GM18907 (cell line): Measurements from ENCODE around the gene ARHGEF19.

ENCODE experiments used
- ATAC-seq: cut with Tn5 transposase; IDR thresholded peaks from one replicate; pipeline ENCODE4 v1.9.1; 2021; ENCODE audit warnings: mild to moderate bottlenecking, moderate library complexity; ENCODE audit not compliant: unreplicated experiment

The ARHGEF19 gene

DNA sequence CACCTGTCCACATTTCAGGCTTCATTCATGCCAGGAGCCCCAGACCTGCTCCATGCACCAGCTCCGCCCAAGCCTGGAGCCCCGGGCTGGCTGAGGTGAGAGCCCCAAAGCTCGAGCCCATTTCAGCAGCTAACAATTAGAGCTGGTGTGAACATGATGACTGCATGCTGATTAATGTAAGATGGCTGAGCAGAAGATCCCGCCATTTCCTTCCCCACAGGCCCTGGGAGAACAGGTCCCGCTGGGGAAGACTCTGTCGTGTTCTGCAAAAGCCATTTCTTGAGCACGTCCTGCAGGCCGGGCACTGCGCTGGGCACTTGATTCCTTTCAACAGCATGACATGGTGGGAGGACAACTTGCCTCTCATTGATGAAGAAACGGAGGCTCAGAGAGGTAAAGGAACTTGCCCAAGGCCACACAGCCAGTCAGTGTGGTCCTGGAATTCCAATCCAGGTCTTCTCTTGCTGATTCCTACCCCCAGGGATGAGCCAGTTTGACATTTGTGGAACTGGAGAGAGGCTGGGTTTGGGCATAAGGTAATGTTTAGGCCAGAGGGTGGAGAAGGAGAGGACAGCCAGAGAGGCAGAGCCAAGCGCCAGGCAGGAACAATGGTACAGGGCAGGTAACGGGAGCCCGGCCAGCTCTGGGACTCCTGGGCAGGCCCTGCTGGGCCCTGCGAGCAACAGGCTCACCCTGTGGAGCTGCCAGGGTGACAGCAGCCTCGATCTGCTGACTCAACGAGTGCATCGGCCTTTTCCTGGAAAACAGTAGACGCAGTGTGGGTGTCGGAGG is 28.5 kb downstream of the ARHGEF19 start:
- ATAC-seq = no peak

DNA sequence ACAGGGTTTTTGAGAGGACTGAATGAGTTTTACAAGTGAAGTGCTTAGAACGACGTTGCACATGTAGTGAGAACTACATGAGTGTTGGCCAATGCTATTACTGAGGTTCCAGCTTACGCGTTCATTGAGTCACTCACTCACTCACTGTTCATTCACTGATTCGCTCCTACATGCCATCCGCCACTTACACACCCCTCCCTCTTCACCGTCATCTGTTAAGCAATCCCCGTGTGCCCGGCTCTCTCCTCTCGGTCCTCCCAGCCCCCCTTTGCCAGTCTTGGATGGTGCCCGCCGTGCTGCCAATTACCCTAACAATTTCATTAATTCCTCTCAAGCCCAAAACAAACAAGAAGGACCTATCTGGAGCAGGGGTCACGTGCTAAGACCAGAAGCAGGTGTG is 29.3 kb downstream of the ARHGEF19 start:
- no peak for ATAC-seq

DNA sequence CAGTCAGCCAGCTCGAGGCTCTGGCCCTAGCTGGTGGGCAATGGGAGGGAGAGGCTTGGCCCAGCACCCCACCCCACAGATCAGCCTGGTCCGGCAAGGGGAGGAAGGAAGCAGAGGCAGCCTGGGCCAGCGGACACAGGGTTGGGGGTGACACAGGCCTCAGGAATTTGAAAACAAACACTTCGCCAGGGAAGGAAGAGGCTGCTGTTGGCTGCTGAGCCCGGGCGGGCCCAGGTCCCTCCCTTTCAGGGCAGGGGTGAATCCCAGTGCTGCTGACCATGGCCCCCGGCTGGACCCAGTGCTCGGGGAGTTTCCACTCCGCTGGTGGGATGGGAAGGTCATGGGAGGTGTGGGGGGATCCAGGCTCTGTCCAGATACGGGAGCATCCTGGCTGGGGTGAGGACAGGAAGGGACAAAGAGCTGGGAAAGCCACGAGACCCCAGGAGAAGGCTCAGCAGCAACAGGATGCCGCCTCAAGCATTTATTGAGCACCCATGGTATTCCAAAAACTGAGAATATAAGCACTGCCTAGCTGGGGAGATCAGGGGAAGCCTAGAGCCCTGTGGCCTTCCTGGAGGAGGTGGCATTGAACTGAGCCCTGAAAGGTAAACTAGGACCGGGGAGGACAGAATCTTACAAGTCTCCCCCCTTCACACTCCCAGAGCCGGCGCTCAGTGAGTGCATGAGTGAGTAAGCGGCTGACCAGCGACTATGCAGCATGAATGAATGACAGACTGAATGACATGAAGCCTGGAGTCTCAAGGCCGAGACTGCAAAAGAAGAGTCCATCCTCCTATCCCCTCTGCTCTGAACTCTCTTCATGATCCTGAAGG is 30.3 kb downstream of the ARHGEF19 start:
- ATAC-seq = no peak

DNA sequence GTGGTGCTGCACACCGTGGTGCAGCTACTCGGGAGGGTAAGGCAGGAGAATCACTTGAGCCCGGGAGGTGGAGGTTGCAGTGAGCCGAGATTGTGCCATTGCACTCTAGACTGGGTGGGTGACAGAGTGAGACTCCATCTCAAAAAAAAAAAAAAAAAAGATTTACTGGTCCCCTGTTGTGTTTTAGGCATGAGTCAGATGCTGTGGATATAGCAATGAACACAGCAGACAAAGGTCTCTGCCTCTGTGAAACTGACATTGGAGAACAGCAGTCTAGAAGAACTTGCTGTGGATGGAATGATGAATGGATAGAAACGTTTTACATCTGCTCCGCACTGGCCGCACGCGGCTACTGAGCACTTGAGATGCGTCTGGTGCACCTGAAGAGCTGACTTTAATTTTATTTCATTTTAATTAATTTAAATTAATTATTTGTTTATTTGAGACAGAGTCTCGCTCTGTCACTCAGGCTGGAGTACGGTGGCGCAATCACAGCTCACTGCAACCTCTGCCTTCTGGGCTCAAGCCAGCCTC is 32.1 kb downstream of the ARHGEF19 start:
- ATAC-seq = no peak

DNA sequence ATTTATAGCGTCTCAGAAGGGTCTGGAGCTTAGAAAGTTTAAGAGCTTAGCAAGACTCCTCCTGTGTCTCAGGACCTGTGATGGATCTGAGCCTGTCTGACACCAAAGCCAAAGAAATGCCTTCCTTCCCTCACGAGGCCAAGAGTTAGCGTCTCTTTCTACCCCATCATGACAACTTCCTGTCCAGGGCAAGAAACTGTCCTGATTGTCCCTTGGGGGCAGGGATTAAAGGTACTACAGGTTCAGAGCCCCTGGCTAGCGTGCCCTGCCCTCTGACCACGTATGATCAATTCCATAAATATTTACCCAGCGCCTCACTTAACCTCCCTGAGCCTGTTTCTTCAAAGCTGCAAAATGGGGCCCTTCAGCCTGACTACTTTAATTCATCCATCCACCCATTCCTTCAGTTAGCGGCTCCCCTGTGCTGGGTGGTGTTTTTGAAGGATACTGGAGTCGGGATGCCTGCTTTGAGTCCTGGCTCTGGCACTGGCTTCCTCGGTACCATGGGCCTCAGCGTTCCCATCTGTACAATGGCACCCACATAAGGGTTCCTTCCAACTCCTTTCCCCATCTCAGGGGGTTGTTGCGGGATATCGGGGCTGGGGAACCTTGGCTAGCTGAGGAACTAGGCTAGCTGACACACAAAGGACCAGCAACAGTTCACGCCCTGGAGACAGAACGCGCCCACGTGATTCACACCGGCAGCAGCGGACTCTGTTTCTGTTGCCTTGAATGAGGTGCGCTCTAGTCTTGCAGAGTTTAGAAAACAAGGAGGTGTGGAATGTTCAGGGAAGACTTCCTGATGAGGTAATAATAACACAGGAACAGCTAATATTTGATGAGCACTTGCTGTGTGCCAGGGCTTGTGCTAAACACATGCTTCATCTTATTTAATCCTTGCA is 33.6 kb downstream of the ARHGEF19 start:
- no peak for ATAC-seq

DNA sequence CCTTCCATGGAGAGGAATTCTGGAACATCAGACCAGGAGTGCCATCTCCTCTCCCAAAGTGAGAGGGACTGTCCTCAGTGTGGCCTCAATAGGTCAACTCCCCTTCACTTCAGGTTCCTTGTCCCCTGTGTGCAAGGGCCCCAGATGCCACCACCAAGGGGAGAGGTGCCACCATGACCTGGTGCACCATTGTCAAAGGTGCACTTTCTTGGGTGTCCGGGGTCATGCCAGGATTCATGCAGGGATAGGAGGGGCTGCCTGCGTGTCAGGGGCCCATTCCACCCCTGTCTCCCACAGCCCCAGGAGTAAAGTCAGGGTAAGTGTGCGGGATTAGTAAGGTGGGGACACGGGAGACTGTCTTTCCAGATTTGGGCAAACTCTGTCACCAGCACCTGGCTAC is 35.1 kb downstream of the ARHGEF19 start:
- ATAC-seq = no peak

DNA sequence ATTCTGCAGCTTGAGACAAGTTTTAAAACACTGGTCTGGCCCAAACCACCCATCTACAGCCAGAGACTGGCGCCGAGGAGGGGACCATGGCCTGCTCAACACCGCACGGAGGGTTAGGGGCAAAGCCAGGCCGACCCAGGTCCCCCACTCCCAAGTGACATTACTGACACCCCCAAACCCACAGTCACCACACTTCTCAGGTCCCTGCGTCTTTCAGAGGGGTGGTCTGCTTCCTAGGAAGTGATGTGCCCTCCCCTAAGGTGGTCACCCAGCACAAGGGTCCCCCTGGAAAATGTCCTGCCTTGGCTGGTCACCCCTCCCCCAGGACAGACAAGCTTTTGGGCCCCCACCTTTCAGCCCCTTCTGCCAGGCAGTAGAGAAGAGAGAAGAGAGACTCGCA is 35.8 kb downstream of the ARHGEF19 start:
- ATAC-seq = no peak

DNA sequence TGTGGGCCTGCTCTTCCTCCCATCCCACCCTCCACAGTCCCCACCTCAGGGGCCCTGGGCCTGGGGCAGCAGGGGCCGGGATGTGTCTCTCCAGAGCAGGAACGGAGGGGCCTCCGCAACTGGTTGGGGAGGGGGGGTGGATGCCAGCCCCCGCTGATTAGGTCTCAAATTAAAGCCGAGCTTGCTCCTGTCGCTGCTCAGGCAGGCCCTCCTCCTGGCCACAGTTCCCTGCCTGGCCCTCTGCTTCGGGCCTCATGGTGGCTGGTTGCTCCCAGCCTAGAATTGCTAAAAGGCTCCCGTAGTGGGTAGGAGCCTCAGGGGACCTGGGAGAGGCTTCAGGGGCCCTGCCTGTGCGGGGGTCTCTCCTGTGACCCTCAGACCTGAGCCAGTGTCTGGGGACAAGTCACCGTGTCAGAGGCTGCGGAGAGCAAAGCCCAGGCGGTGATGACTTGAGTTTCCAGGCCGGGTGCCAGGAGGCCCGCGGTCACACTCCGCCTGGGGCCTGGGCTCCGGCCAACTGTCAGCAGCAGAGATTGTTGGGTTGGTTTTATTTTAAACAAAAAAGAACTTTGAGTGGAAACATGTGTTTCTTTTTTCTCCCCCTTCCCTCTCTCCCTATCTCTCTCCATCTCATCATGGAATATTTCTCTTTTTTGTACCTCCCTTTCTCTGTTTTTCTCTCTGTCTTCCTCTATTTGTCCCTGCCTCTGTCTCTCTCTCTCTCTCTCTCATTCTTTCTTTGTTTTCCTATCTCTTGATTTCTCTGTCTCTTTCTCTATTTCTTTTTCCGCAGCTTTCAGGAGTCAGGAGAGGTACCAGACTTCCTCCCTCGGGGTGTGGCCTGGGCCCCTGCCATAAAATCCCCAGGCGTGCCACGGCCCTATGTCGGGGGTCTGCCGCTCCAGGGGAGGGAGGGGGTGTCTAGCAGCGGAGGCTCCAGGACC is 36.6 kb downstream of the ARHGEF19 start:
- ATAC-seq = no peak

DNA sequence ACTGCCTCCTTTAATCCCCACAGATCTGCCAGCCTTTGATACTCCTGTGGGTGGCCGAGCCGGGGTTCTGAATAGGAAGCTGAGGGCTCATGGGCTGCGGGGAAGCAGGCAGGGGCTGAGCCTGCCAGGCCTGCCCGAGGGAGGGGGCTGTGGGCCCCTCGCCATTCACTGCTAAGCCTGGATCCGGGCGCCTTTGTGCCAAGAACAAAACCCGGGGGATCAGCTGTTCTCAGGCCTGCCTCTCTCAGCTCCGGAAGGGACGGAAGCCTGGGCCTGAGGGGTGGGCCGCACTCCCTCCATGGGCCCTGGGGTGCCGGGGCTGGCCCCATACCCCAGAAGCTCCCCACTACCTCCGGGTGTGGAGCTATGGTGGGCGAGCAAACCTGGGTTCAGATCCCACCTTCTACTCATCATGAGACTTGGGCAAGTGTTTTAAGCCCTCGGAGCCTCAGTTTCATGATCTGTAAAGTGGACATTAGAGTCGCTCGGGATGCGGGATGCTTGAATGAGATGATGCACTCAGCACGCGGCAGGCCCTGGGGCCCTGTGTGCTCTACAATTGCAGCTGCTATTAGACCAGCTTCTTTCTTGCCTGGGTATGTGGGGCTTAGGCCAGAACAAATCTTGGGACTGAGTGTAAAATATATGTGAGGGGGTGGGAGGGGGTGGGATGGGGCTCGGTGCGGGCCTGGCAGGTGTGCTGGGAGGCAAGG is 37.4 kb downstream of the ARHGEF19 start:
- no peak for ATAC-seq

DNA sequence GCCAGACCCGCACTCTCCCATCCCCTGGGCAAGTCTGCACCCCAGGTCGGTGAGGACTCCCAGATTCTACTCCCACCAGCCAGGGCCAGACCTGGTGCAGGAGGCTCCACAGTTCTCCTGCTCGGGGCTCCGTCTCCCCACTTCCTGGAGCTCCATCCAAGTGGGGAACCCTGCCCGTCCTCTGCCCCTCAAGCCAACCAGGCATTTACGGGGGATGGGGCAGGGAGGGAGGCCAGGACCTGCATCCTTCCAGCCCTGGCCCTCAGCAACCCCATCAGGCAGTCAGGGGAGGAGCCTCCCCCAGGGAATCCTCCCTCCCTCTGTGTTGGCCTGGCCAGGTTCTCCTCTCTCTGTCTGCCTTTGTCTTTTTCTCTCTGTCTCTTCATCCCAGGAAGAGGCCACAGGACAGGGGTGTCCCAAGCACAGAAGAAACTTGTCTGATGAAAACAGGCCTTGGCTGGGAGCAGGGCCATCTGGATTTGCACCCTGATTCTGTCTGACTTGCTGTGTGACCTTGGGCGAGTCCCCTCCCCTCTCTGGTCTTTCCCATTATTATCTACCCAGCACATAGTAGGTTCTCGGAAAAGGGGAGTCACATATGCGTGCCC is 38.1 kb downstream of the ARHGEF19 start:
- no peak for ATAC-seq

DNA sequence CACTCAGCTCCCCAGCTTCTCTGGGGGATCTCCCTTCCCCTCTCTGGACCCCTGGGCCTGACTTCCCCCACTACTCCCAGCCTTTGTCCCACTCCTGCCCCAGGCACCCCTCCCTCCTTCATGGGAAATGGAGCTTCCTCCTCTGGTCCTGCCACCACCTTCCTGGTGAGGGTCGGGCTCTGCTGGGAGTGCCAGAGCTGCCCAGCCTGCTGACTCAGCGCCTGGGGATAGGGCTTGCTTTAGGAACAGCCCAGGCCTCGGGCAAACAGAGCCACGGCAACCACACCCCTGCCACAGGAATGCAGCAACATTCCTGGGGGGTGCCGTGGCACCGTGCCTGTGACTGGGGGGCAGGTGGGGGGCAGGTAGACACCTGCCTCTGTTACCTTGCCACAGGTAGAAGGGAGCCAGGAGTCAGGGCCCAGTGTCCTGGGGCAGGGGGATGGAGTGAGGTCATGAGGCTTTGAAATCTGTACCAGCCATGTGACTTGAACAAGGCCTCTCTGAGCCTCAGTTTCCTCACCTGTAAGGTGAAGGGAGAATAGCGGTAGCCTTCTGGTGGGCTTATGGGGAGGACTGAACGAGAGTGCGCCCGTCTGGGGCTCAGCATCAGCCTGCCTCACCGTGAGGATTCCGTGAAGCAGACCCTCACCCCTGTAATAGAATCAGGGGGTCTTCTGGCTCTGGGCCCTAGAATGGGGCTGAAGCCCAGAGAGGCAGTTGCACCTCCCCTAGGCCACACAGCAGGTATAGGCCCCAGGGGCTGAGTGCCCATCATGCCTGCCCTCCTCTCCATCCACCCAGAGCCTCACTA is 38.8 kb downstream of the ARHGEF19 start:
- ATAC-seq = no peak

DNA sequence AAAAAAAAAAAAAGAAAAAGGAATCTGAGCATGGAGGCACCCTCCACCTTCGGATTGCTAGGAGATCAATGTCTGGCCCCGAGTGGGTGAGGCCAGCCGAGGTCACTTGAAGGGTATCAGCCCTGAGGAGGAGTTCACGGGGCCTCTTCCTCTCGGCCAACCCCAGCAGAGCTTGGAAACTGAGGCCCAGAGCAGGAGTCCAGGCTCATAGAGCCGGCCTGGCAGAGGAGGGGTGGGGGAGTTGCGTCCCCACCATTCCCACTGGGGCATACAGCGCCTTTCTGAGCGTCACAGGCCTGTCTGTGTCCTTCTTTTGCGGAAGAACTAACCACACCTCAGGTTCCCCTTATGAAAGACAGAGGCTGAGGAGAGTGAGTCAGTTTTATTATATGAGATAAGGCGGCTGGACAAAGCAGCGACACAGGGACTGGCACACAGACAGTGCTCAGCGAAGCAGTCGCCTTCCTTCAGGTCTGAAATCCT is 39.4 kb downstream of the ARHGEF19 start:
- ATAC-seq = no peak

DNA sequence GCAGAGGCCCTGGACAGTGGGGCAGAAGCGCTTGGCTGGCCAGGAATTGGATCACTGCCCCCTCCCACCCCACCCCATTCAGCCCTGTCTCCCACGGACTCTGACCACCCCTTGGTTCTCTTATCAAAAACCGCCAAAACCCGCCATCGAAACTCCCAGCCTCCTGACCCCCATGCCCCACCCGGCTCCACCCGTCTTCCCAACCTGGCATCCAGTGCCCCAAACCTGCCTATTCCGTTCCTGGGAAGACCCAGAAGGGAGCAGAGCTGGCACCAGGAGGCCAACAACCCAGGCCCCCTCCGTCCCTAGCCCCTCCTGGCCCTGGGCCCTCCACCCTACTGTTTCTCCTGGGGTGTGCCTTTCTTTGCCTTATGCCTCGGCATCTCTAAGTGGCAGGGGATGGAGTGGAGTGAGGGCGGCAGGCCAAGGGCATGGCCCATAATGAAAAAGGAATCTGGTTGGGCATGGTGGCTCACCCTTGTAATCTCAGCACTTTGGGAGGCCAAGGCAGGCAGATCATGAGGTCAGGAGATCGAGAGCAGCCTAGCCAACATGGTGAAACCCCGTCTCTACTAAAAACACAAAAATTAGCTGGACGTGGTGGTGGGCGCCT is 40.1 kb downstream of the ARHGEF19 start:
- ATAC-seq = no peak

DNA sequence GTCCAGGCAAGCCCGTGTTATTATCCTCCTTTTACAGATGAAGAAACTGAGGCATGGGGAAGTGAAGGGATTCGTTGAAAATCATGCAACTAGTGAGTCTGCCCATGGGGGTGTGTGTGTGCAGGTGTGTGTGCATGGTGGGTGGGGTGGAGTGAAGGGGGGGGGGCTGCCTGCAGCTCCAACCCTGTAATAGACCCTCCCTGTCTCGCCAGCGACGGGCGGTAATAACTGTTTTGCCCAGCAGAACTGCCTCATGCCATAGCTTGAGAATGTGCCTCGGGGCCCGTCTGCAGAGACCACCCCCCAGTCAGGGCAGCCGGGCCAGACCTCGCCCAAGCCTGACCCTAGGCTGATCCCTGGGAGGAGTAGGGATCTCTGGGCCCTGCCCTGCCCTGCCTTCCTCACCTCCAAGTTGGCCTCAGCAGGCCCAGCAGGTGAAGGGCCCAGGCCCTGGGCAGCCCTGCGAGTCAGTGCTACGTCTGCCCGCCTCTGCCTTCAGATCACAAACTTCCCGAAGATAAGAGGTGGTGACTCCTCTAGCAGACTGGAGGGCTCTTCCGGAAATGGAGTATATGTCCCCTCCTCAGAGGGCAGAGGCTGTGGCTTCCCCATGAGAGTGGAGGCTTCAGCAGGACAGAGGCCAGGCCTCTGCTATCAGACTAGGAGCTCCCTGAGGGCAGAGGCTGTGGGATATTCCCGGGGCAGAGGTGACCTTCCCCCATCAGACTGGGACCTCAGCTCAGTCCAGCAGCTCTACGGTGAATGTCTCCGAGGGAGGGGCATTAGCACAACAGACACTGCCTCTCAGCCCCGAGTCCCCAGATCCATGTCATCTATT is 40.9 kb downstream of the ARHGEF19 start:
- no peak for ATAC-seq

DNA sequence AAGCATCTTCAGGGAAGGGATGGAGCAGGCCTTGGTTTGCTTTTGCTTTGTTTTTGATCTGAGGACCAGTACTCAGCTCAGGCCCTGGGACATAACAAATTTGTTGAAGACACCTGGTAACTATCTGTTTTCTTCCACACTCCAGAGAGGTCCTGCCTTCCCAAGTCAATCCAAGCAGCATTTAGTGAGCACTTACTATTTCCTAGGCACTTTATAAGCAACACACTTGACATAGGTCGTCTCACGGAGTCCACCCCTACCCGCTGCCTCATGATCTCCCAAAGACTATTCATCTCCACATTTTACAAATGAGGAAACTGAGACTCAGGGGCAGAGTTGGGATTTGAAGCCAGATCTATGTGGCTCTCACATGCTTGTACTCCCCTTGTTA is 42.2 kb downstream of the ARHGEF19 start:
- ATAC-seq = no peak

DNA sequence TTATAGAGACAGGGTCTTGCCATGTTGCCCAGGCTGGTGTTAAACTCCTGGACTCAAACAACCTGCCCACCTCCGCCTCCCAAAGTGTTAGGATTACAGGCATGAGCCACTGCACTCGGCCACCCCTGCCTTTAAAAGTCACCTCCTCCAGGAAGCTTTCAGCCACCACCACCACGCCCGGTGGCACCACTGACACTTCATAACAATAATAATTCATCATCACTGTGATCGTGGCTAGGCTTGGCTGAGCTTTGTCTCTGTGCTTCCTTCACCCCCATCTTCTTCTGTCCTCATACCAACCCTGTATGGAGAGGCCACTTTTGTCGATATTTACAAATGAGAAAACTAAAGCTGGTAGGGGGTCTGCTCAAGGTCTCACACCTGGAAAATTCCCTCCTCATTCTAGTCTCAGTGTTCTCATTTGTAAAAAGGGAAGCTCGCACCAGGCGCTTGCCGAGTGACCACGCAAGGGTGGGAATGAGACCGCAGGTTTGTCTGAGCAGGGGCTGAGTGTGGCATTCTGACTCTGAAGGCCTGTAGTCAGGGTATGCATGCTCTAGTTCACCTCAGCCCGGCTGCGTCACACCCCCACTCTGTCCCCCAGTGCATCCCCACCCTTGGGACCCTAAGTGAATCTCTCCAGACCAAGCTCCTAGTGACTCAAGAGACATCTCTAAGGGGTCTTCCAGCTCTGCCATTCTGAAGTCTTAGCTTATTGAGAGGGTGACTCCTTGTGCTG is 43.7 kb downstream of the ARHGEF19 start:
- ATAC-seq = no peak
